RPMI8226 (cell line): Measurements from ENCODE around the gene ARHGEF10L.

Source experiments
- DNase-seq: peaks from one replicate; pipeline ENCODE4 v3.0.0-alpha.2; 2015

The ARHGEF10L gene

GRCh38 chr1:17572264-17572985, 32.9 kb downstream of the ARHGEF10L start:
- DNase-seq: peak; percentile 61

GRCh38 chr1:17573518-17574041, 34.1 kb downstream of the ARHGEF10L start:
- DNase-seq: no peak

GRCh38 chr1:17574516-17574915, 35.0 kb downstream of the ARHGEF10L start:
- peak; percentile 33 for DNase-seq

GRCh38 chr1:17575797-17576518, 36.5 kb downstream of the ARHGEF10L start:
- no peak for DNase-seq

- no peak for DNase-seq
These were observed 37.0 kb downstream of the ARHGEF10L start for GRCh38 chr1:17576519-17576853.

- no peak for DNase-seq
These were observed 38.4 kb downstream of the ARHGEF10L start for GRCh38 chr1:17577907-17578297.

DNA sequence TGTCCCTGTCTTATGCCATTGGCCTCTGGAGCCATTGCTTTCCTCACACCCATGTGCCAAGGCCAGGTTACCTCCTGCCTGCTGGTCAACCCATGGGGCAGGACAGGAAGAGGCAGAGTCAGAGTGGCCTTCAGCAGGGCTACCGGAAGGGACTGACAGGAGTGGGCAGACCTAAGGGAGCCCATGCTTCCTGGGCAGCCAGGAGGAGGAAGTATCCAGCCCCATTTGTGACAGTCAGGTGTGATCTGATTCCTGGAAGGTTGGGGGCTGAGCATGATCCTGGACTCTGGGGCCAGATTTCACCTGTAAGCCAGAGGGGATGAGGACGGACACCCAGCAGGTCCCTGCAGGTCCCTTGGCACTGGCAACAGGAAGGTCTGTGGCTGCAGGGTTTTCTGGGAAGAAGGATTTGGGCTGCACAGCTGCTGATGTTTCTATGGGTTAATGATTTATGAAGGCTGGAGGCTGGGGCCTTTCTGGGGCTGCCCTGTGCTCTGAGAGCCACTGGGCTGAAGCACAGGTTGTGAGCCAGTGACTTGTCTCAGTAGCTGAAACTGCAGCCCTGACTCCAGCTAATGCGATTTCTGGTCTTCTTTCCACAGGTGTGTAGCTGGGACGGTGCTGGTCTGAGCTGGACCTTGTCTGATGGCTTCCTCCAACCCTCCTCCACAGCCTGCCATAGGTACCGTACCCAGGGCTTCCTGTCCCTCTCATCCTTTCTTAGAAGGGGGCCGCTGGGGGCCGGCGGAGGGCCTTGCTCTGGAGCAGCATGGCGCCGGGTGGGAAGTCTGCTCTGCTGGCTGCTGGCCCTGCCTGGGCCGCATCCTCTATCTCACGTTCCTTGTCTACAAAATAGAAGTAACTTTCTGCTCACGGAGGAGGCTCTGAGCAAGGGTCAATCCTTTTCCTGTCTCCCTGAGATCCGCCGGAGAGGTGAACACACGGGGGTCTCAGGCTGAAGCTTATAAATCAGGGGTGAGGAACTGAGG, 40.7 kb downstream of the ARHGEF10L start:
- no peak for DNase-seq

- DNase-seq: peak; percentile 61
These were observed 42.1 kb downstream of the ARHGEF10L start for GRCh38 chr1:17581389-17582123.

- DNase-seq: no peak
These were observed 42.8 kb downstream of the ARHGEF10L start for GRCh38 chr1:17582124-17582774.

- DNase-seq: no peak
These were observed 45.0 kb downstream of the ARHGEF10L start for GRCh38 chr1:17584539-17584938.

DNA sequence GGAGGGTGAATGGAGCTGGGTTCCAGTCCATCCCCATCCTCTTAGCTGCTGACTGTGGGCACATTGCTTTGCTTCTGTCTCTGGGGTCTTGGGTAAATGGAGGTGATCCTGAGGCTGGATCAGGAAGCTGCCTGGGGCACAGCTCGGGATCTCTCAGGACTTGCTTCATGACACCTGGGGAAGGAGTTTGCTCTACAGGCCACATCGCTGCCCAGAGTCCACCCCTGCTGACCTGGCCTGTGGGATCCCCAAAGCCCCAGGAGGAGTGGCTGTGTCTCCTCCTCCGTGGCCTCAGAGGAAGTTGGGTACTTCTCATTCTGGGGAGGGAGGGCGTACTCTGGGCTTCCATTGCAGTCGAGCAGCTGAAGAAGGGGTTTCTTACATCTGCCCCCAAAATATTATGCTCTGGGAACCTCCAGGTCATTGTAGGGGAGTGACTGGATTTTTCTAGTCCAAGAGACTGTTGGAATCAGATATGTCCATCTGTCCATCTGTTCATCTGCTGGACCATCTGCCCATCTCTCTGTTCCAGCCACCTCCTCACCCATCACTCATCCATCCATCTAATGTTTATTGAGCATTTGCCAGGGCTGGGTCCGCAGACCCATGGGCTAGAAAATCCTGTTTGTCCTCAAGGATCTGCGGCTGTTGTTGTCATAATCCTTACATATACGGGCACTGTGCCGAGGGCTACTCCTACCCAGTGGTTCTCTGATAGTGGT, 45.9 kb downstream of the ARHGEF10L start:
- DNase-seq: no peak

- no peak for DNase-seq
These were observed 46.9 kb downstream of the ARHGEF10L start for GRCh38 chr1:17586172-17586964.

GRCh38 chr1:17587693-17588047, 48.2 kb downstream of the ARHGEF10L start:
- no peak for DNase-seq

- DNase-seq: no peak
These were observed 48.8 kb downstream of the ARHGEF10L start for GRCh38 chr1:17588048-17588871.

- no peak for DNase-seq
These were observed 52.4 kb downstream of the ARHGEF10L start for GRCh38 chr1:17591814-17592430.

- no peak for DNase-seq
These were observed 54.5 kb downstream of the ARHGEF10L start for GRCh38 chr1:17594026-17594425.

DNA sequence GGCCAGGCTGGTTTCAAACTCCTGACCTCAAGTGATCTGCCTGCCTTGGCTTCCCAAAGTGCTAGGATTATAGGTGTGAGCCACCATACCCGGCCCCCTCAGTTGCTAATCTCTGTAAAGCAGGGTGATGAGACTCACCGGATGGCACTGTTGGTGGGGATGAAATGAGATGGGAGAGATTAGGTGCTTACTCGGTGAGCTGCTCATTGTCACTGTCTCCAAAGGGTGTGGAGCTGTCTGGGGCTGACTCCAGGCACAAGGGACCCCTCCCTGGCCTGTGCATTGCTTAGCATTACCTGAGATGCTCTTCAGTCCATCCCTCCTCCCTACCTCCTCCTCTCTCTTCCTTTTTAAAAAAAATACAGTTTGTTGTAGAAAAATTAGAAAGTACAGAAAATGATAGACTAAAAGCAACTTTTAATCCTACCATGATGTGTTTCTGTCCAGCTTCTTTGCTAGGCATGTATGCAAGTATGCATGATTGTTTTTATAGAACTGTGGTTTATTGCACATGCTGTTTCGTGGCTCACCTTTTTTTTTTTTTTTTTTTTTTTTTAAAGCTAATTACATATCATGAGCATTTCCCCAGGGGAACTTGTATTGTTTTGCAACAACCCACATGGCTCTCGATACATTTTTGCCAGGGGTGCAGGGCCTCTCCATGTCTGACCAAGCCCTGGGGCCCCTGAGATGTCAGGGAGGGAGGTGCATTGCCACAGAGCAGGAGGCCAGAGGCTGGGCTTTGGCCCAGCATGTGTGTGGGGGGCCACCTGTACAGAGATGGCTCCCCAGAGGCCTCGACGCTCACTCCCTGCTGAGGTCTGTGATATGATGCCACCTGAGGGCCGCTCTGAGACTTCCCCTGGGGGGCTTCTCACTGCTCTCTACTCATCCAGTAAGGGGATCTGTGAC, 55.4 kb downstream of the ARHGEF10L start:
- no peak for DNase-seq

GRCh38 chr1:17595602-17595925, 56.1 kb downstream of the ARHGEF10L start:
- DNase-seq: no peak
